GM12878 (cell line): ENCODE measurements around the gene DIRAS3. TPM values are rescaled to one million over a fixed set of nuclear protein-coding genes. Genes with fewer than 3 reads are reported as not detected.

ENCODE experiments used
- ATAC-seq: fragments of 200-7000 bp; cut with Tn5 transposase; 3 replicates; pipeline ENCODE4 v1.9.1; 2020; ENCODE audit warnings: mild to moderate bottlenecking, moderate library complexity
- BruUV-seq: library from RNA; stranded (reverse); fragments of 400-500 nt; replicated peaks from 2 replicates; lab custom pipeline; 2021; lab: Mats Ljungman, UMichigan
- CTCF ChIA-PET: fragments of 300-600 bp; sonication (Branson Sonifier 250); formaldehyde crosslinking; extraction: SDS; loops from one replicate; lab custom pipeline; 2021; ENCODE audit warnings: inconsistent platforms; lab: Yijun Ruan, JAX
- POLR2A ChIA-PET: fragments of 350-600 bp; formaldehyde crosslinking; extraction: SDS; loops from one replicate; lab custom pipeline; 2021; ENCODE audit warnings: inconsistent platforms; lab: Charles Lee
- RAD21 ChIA-PET: fragments of 300-600 bp; sonication (Branson Sonifier 250); formaldehyde crosslinking; loops from one replicate; lab custom pipeline; 2023; ENCODE audit warnings: antibody characterized with exemption; ENCODE audit not compliant: unreplicated experiment; lab: Charles Lee
- SMC1A ChIA-PET: fragments of 300-600 bp; sonication (Branson Sonifier 250); formaldehyde crosslinking; loops from one replicate; lab custom pipeline; 2023; ENCODE audit not compliant: unreplicated experiment, uncharacterized antibody; lab: Charles Lee
- DNase-seq: peaks from one replicate; pipeline ENCODE4 v3.0.0-alpha.2; 2011; ENCODE audit warnings: low read depth, low spot score
- FAIRE-seq: peaks from 3 replicates; lab custom pipeline; 2011; peaks lifted over from hg19 to GRCh38; lab: Jason Lieb, UNC
- H2AFZ ChIP-seq: 2 replicates; pipeline ENCODE4 v1.6.0; 2011; ENCODE audit warnings: low read depth, low read length, control low read depth; ENCODE audit not compliant: control insufficient read depth
- H3K27ac ChIP-seq: 2 replicates; pipeline ENCODE4 v1.5.1; 2011; ENCODE audit warnings: control low read depth; ENCODE audit not compliant: control insufficient read depth, insufficient read depth
- H3K27me3 ChIP-seq, 2 experiments: replicated peaks in 1 of 2; 2 replicates each; pipeline versions ENCODE4 v1.6.0 to v1.6.1; 2011; ENCODE audit warnings: low read length in 1 of 2; ENCODE audit not compliant: control insufficient read depth in 2 of 2, insufficient read depth in 2 of 2
- H3K36me3 ChIP-seq, 2 experiments: 2 replicates each; pipeline ENCODE4 v1.5.1; 2011; ENCODE audit warnings: low read length in 1 of 2; ENCODE audit not compliant: control insufficient read depth in 2 of 2, insufficient read depth in 2 of 2
- H3K4me1 ChIP-seq: 2 replicates; pipeline ENCODE4 v1.6.1; 2011; ENCODE audit warnings: mild to moderate bottlenecking, low read length, moderate library complexity, mixed read lengths; ENCODE audit not compliant: control insufficient read depth, insufficient read depth
- H3K4me2 ChIP-seq: 2 replicates; pipeline ENCODE4 v1.6.0; 2011; ENCODE audit warnings: control low read depth; ENCODE audit not compliant: control insufficient read depth, insufficient read depth
- H3K4me3 ChIP-seq: fragments of 200-600 bp; sonication (generic); 2 replicates; pipeline ENCODE4 v1.5.1; 2016
- H3K79me2 ChIP-seq: 2 replicates; pipeline ENCODE4 v1.6.0; 2011; ENCODE audit warnings: low read length; ENCODE audit not compliant: control insufficient read depth, insufficient read depth
- H3K9ac ChIP-seq: 2 replicates; pipeline ENCODE4 v1.8.0; 2011; ENCODE audit warnings: low read length, control low read depth, mixed read lengths; ENCODE audit not compliant: control insufficient read depth, insufficient read depth
- H3K9me3 ChIP-seq: replicated peaks from 3 replicates; pipeline ENCODE4 v1.5.1; 2011; ENCODE audit warnings: mild to moderate bottlenecking, low read length; ENCODE audit not compliant: control insufficient read depth, insufficient read depth
- H4K20me1 ChIP-seq: 2 replicates; pipeline ENCODE4 v1.6.0; 2011; ENCODE audit not compliant: control insufficient read depth, insufficient read depth
- IRF3 ChIP-seq: fragments of 450-650 bp; IDR thresholded peaks from 2 replicates; pipeline ENCODE4 v1.6.1; 2014; ENCODE audit warnings: mild to moderate bottlenecking
- MTA2 ChIP-seq: fragments of 450-650 bp; IDR thresholded peaks from 2 replicates; pipeline ENCODE4 v1.6.1; 2016; ENCODE audit warnings: low read depth, mild to moderate bottlenecking, moderate library complexity
- MTA3 ChIP-seq: IDR thresholded peaks from 2 replicates; pipeline ENCODE4 v1.6.1; 2012; ENCODE audit warnings: low read length, inconsistent platforms, borderline replicate concordance
- PAX5 ChIP-seq: IDR thresholded peaks from 2 replicates; pipeline ENCODE4 v1.6.1; 2011; ENCODE audit warnings: low read depth, low read length, borderline replicate concordance
- SMARCA5 ChIP-seq: fragments of 450-650 bp; IDR thresholded peaks from 2 replicates; pipeline ENCODE4 v1.6.1; 2017; ENCODE audit warnings: mild to moderate bottlenecking
- ZBED1 ChIP-seq: IDR thresholded peaks from 2 replicates; pipeline ENCODE4 v1.6.1; 2016; ENCODE audit warnings: borderline replicate concordance
- ZNF24 ChIP-seq: fragments of 450-650 bp; IDR thresholded peaks from 2 replicates; pipeline ENCODE4 v1.6.1; 2017; ENCODE audit warnings: antibody characterized with exemption, mild to moderate bottlenecking
- ZNF622 ChIP-seq: fragments of 450-650 bp; IDR thresholded peaks from 2 replicates; pipeline ENCODE4 v1.6.1; 2017; ENCODE audit warnings: mild to moderate bottlenecking, inconsistent platforms
- ZSCAN29 ChIP-seq: fragments of 450-650 bp; IDR thresholded peaks from 2 replicates; pipeline ENCODE4 v1.6.1; 2017; ENCODE audit warnings: mild to moderate bottlenecking, moderate library complexity
- WGBS: methylation state at CpG from one replicate; pipeline ENCODE4 v1.1.6; 2016; ENCODE audit warnings: low lambda C conversion rate; ENCODE audit not compliant: insufficient replicate concordance, insufficient coverage; ENCODE audit errors: missing lambda C conversion rate; 5-methylcytosine and 5-hydroxymethylcytosine counted together
- in situ Hi-C: fragments of 300-500 bp; cut with MboI; formaldehyde crosslinking; loops from 9 replicates; pipeline ENCODE4 v1.14.3; 2018; ENCODE audit warnings: mixed read lengths
- intact Hi-C: fragments of 100-400 bp; cut with micrococcal nuclease; formaldehyde crosslinking; loops from one replicate; pipeline ENCODE4 v1.14.2; 2022; ENCODE audit not compliant: unreplicated experiment
- polyA plus RNA-seq, 11 experiments: library from polyadenylated mRNA; depleted of rRNA in 4 of 11; unstranded in 6 of 11; stranded (reverse) in 5 of 11; fragments of >200 nt; fragmentation: Nextera tagmentation in 4 of 11; fragmentation: Illumina TruSeq in 1 of 11; extraction: Ambion mirVana in 4 of 11; extraction: Trizol in 1 of 11; gene quantifications; 1 replicate in 1 of 11; 2 replicates in 10 of 11; pipeline versions ENCODE4 v1.2.1 to v1.2.3, GENCODE V29; 2011 to 2016; ENCODE audit warnings: inconsistent platforms in 2 of 11, missing spikeins in 2 of 11, low read depth in 1 of 11
- total RNA-seq, 4 experiments: library from RNA; depleted of rRNA in 3 of 4; stranded (reverse); fragments of >200 nt in 3 of 4; fragmentation: Illumina TruSeq in 1 of 4; extraction: Trizol in 1 of 4; gene quantifications; 2 replicates each; pipeline versions ENCODE4 v1.2.1 to v1.2.3, GENCODE V29; 2013 to 2021

DIRAS3 gene
- total and polyA plus RNA-seq, 10 of the 15 experiments (the other 5 are each of a cell fraction or from before 2014, with no cell fraction given) = not detected

DNA sequence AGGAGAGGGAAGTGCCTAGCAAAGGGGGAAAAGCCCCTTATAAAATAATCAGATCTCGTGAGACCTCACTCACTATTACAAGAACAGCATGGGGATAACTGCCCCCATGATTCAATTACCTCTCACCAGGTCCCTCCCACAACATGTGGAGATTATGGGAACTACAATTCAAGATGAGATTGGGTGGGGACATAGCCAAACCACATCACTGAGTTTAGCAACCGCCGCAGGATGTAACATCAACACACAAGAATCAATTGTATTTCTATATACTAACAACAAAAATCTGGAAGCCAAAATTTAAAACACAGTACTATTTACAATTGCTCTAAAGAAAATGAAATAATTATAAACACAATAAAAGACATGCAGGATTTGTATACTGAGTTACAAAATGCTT, 21.9 kb downstream of the DIRAS3 start:
- no peaks in the 10 kb centered on the region for H3K79me2 ChIP-seq
- H3K27ac ChIP-seq = no peak overlapping the region
- no peaks in the 10 kb centered on the region for H3K36me3 ChIP-seq
- TF ChIP-seq IRF3 = no peak
- TF ChIP-seq ZNF622 = no peak
- TF ChIP-seq ZNF24 = no peak
- no peak for TF ChIP-seq PAX5
- TF ChIP-seq MTA3 = no peak
- TF ChIP-seq ZSCAN29 = no peak
- no peak for TF ChIP-seq SMARCA5
- TF ChIP-seq MTA2 = no peak
- TF ChIP-seq ZBED1 = no peak
- no peaks in the 10 kb centered on the region; a peak in 1 of 4 replicates for H3K27me3 ChIP-seq
- no peak overlapping the region for H3K4me3 ChIP-seq
- WGBS = 59% methylated on average over 3 of the region's 3 CpGs
- ATAC-seq = no peak
- SMC1A ChIA-PET = no interaction called here
- no peaks in the 10 kb centered on the region for H3K4me1 ChIP-seq
- no peak overlapping the region for H3K4me2 ChIP-seq
- FAIRE-seq = no peak
- H3K9ac ChIP-seq = no peak overlapping the region
- no peaks in the 10 kb centered on the region for H4K20me1 ChIP-seq
- CTCF ChIA-PET = no interaction called here
- intact Hi-C loops (no loop called here), in situ Hi-C loops (no loop called here)
- BruUV-seq = no TSS peak
- POLR2A ChIA-PET = no interaction called here
- DNase-seq = no peak
- H3K9me3 ChIP-seq = no peaks in the 10 kb centered on the region
- H2AFZ ChIP-seq = no peak overlapping the region
- RAD21 ChIA-PET = no interaction called here
